HG03039 (cell line): Measurements from ENCODE around the gene VPS39.
"Not testable (repeated sequence)": the region's sequence is repeated elsewhere in the genome, so short reads cannot be mapped to it uniquely, and the experiment has no call there.

ENCODE experiments used
- ATAC-seq: cut with Tn5 transposase; IDR thresholded peaks from one replicate; pipeline ENCODE4 v1.9.1; 2021; ENCODE audit warnings: mild to moderate bottlenecking, moderate library complexity; ENCODE audit not compliant: unreplicated experiment

VPS39 gene, protein sequence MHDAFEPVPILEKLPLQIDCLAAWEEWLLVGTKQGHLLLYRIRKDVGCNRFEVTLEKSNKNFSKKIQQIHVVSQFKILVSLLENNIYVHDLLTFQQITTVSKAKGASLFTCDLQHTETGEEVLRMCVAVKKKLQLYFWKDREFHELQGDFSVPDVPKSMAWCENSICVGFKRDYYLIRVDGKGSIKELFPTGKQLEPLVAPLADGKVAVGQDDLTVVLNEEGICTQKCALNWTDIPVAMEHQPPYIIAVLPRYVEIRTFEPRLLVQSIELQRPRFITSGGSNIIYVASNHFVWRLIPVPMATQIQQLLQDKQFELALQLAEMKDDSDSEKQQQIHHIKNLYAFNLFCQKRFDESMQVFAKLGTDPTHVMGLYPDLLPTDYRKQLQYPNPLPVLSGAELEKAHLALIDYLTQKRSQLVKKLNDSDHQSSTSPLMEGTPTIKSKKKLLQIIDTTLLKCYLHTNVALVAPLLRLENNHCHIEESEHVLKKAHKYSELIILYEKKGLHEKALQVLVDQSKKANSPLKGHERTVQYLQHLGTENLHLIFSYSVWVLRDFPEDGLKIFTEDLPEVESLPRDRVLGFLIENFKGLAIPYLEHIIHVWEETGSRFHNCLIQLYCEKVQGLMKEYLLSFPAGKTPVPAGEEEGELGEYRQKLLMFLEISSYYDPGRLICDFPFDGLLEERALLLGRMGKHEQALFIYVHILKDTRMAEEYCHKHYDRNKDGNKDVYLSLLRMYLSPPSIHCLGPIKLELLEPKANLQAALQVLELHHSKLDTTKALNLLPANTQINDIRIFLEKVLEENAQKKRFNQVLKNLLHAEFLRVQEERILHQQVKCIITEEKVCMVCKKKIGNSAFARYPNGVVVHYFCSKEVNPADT

GRCh38 chr15:42207674-42208579 is at the start of gene VPS39:
Gene VPS39, minus strand, starts transcription at chr15:42208304. Its CDS starts 151 bp downstream, at chr15:42208153.
- ATAC-seq, result peak; percentile 84

- ATAC-seq, result no peak
These were observed 45.2 kb upstream of the VPS39 start for GRCh38 chr15:42253300-42253699.

DNA sequence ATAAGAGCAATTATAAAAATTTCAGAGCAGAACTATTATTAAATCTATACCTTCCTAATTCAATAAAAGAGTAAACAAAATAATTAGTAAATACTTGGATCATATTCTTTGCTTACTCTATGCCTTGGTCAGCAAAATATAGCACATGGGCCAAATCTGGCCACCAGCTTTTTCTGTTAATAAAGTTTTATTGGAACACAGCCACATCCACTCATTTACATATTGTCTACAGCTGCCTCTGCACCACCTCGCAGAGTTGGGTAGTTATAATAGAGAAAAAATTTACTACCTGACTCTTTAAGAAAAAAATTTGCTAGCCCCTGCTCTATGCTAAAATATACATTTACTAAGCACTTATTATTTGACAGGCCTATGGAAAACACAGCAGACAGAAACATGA is 32.7 kb upstream of the VPS39 start:
- no peak for ATAC-seq

DNA sequence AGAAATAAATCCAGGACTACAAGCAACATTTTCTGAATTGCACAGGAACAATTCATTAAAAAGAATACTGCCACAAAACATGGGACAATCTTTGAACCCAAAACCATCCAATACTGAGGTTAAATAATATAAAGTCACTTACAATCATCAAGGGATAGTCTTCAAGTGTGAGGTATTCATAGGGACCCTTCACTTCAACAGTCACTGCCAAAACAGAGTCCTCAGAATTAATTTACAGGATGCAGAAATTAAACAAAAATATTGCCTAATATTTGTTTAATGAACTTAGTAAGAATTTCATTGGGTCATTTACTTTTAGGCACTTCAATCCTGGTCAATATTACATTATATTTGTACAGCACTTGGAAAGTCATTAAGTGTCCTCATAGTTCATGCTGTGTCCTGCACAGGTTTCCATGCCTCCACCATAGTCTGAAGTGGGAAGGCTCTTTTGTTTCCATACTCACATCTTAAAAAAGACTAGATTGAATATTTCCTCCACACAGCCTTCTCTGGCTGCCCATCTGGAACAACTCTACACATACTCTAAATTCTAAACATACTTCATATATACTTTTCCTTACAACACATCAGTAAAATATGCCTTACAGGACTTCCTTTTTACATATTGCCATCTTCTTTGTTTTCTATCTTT is 31.6 kb upstream of the VPS39 start:
- no peak for ATAC-seq

GRCh38 chr15:42233107-42233506 is 25.0 kb upstream of the VPS39 start:
- no peak for ATAC-seq

GRCh38 chr15:42232606-42233005 is 24.5 kb upstream of the VPS39 start:
- ATAC-seq, result no peak

DNA sequence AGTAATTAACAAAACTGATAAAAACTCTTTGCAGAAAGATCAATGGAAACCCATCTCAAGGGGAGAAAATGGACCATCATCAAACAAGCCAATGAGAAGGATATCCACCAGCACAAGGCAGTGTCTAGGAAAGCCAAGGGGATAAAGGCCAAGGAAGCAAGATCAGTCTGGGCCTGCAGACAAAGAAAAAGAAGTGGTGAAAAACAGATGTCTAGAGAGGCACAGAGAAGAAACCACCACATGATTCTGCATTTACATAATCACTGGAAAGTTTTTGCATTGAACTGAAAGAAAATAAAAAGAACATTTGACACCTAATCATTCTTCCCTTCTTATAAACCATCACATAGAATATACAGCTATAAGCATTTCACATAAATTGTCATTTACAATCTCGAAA is 23.0 kb upstream of the VPS39 start:
- ATAC-seq, result no peak

DNA sequence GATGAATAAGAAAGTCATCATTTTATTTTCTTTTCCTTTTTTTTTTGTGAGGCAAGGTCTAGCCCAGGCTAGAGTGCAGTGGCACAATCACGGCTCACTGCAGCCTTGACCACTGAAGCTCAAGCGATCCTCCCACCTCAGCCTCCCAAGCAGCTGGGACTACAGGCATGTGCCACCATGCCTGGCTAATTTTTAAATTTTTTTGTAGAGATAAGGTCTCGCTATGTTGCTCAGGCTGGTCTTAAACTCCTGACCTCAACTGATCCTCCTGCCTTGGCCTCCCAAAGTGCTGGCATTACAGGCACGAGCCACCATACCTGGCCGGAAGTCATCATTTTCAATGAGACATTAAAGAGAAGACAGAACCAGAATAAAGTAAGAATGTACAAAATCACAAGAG is 20.9 kb upstream of the VPS39 start:
- ATAC-seq, result not testable (repeated sequence)

DNA sequence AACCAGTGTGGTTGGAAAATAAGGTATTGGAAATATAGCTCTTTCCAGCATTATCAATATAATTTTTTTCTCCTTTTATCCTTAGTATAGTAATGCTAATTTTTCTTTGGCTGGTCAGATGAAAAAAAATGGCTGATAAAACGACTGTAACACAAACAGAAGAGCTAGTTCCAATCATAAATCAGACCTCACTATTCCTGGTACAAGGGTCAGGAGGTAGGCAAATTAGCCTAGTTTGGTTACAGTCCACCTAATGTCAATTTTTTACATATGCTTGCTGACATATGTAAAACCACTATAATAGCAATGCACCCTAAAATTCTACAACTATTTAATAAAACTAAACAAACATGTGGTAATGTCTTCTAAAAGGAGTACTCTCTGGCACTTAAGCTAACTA is 19.9 kb upstream of the VPS39 start:
- no peak for ATAC-seq

- no peak for ATAC-seq
These were observed 18.5 kb upstream of the VPS39 start for GRCh38 chr15:42226648-42227047.

GRCh38 chr15:42220216-42220615 is 12.1 kb upstream of the VPS39 start:
- ATAC-seq, result no peak

GRCh38 chr15:42218953-42219592 is 11.0 kb upstream of the VPS39 start:
- no peak for ATAC-seq

DNA sequence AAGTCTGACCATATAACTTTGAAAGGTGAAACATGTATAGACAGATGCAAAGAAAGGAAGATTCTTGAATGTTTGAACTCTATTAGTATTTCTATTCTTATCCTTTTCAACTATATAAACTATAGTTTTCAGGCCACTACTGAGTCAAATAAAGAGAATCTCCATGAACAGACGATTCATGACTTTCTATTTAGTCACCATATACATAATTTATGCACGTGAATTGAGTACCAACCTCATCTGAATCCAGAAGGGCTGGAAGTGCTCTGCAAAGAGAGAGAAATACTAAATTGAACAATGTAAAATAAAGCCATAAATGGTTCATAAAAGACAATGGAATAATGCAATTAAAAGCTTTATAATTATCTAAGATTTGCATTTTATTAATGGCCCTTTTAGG is 9.5 kb upstream of the VPS39 start:
- no peak for ATAC-seq

DNA sequence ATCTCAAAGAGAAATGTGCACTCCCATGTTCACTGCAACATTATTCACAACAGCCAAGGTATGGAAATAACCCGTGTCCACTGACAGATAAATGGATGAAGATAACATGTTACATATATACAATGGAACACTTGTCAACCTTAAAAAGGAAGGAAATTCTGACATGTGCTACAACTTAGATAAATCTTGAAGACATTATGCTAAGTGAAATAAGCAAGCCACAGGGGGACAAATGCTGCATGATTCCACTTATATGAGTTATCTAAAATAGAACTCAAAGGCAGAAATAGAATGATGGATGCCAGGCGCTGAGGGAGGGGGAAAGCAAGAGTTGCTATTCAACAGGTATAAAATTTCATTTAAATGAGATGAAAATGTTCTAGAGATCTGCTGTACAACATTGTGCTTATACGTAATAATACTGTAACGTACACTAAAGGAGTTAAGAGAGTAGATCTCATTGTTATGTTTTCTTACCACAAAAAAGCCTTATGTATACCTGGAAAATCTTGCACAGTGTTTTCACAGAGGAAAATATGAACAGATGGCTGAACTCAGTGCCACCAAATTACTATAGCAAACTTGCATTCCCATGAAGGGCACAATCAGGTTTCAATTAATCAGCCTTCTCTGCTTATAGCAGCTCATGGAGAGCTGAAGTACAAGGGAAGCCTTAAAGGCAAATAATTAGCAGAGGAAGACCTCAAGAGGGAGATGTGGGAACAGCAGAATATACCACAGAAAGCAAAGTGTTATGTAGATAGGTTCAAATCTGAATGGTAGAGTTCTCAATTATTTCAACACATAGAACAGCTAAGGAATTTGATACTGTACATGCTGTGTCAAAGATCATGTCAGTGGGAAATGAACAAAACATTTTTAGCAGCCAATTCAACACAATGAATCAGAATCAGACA is 8.1 kb upstream of the VPS39 start:
- ATAC-seq, result no peak

DNA sequence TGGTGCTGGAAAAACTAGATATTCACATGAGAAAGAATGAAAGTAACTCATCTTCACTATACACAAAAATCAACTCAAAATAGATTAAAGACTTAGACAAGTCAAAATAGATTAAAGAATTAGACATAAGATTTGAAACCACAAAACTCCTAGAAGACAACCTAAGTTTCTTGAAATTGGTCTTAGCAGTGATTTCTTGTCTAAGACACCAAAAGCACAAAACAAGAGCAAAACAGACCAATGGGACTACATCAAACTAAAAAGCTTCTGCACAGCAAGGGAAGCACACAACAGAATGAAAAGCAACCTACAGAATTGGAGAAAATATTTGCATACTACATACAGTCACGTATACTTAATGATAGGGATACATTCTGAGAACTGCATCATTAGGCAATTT is 6.5 kb upstream of the VPS39 start:
- no peak for ATAC-seq

DNA sequence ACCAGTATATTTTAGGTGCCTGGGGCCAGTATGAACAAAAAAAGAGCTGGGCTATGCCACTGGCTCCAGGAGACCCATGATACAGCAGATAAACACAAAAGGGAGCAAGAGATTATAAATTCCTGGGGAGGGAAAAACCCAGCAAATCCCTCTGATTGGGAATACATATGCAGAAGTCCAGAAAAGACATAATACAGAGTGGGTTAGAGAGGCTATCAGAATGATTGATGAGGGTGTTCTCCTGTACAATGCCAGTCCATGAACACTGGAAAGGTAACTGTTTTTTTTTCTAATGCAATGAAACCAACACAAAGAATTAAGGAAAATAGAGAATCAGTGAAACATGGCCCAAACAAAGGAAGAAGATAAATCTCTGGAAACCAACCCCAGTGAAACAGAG is 5.4 kb upstream of the VPS39 start:
- ATAC-seq, result no peak

GRCh38 chr15:42210696-42211095 is 2.6 kb upstream of the VPS39 start:
- ATAC-seq, result no peak

- ATAC-seq, result no peak
These were observed 1.7 kb downstream of the VPS39 start for GRCh38 chr15:42206406-42206805.

- ATAC-seq, result no peak
These were observed 4.2 kb downstream of the VPS39 start for GRCh38 chr15:42203891-42204290.
